ENCODE data around the gene ANG. TPM values are rescaled to one million over a fixed set of nuclear protein-coding genes. Genes with fewer than 3 reads are reported as not detected.

The ANG gene
- polyA plus RNA-seq, 3 donors, result 9.8 to 55.7 (median 31.4) TPM

GRCh38 chr14:20742132-20742531, 53.6 kb downstream of the ANG start:
- no peaks in the 10 kb centered on the region for H3K36me3 ChIP-seq (replicated peaks in 1 of 2; ENCODE audit: control insufficient read depth in 1 of 2, insufficient read depth in 2 of 2, low read length in 2 of 2)
- intact Hi-C loops (cut with micrococcal nuclease), result no loop called here
- no peaks in the 10 kb centered on the region for H4K20me1 ChIP-seq (ENCODE audit: insufficient read depth, low read length)
- Mint-ChIP-seq H3K9me3 (no peaks in the 10 kb centered on the region), H3K4me1 (peaks cover 3% of the 10 kb centered on the region), H3K36me3 (no peaks in the 10 kb centered on the region), H3K27ac (no peak overlapping the region), H3K27me3 (ENCODE audit: low read depth in 3 of 3) (peaks cover 0 to 3% (median 3%) of the 10 kb centered on the region in 3 donors), H3K4me3 (no peak overlapping the region)
- no peak overlapping the region for H2AFZ ChIP-seq (ENCODE audit: insufficient read depth, low read depth, low read length, poor library complexity, severe bottlenecking)
- no peaks in the 10 kb centered on the region for H3K27me3 ChIP-seq (ENCODE audit: control insufficient read depth in 2 of 2, insufficient read depth in 2 of 2, low read length in 2 of 2)
- H3K79me2 ChIP-seq (ENCODE audit: insufficient read depth, low read length), result no peaks in the 10 kb centered on the region
- H3K4me3 ChIP-seq (replicated peaks in 1 of 3; ENCODE audit: low read depth in 2 of 3, low read length in 3 of 3), result no peak overlapping the region
- H3K4me2 ChIP-seq (replicated peaks; ENCODE audit: extremely low read depth, low read length, poor library complexity, severe bottlenecking), result no peak overlapping the region
- WGBS (ENCODE audit: insufficient coverage), result no CpG with 5 or more reads among the region's 4 CpGs
- H3K9ac ChIP-seq (ENCODE audit: insufficient read depth, low read length, poor library complexity, severe bottlenecking), result no peak overlapping the region
- no peak for DNase-seq
- no peak overlapping the region for H3K27ac ChIP-seq (ENCODE audit: low read depth in 1 of 2, low read length in 2 of 2)
- peaks cover 0 to 4% of the 10 kb centered on the region in 2 donors for H3K4me1 ChIP-seq (ENCODE audit: control insufficient read depth in 1 of 2, insufficient read depth in 2 of 2, low read length in 2 of 2)
- TF ChIP-seq CTCF (IDR thresholded peaks at IDR 0.05), result no peak
- no peaks in the 10 kb centered on the region for H3K9me3 ChIP-seq (replicated peaks in 1 of 2; ENCODE audit: control insufficient read depth in 1 of 2, insufficient read depth in 1 of 2, low read length in 2 of 2)

- Mint-ChIP-seq H3K9me3 (no peaks in the 10 kb centered on the region), H3K36me3 (no peaks in the 10 kb centered on the region), H3K27ac (no peak overlapping the region), H3K4me1 (peaks cover 3% of the 10 kb centered on the region), H3K4me3 (no peak overlapping the region), H3K27me3 (ENCODE audit: low read depth in 3 of 3) (peaks cover 0 to 3% (median 3%) of the 10 kb centered on the region in 3 donors)
- TF ChIP-seq CTCF (IDR thresholded peaks at IDR 0.05), result no peak
- WGBS (ENCODE audit: insufficient coverage), result no CpG with 5 or more reads among the region's 2 CpGs
- no peaks in the 10 kb centered on the region for H3K9me3 ChIP-seq (replicated peaks in 1 of 2; ENCODE audit: control insufficient read depth in 1 of 2, insufficient read depth in 1 of 2, low read length in 2 of 2)
- H3K9ac ChIP-seq (ENCODE audit: insufficient read depth, low read length, poor library complexity, severe bottlenecking), result no peak overlapping the region
- no peak overlapping the region for H2AFZ ChIP-seq (ENCODE audit: insufficient read depth, low read depth, low read length, poor library complexity, severe bottlenecking)
- no peak for DNase-seq
- no peaks in the 10 kb centered on the region for H4K20me1 ChIP-seq (ENCODE audit: insufficient read depth, low read length)
- H3K4me2 ChIP-seq (replicated peaks; ENCODE audit: extremely low read depth, low read length, poor library complexity, severe bottlenecking), result no peak overlapping the region
- H3K4me1 ChIP-seq (ENCODE audit: control insufficient read depth in 1 of 2, insufficient read depth in 2 of 2, low read length in 2 of 2), result peaks cover 0 to 4% of the 10 kb centered on the region in 2 donors
- no peaks in the 10 kb centered on the region for H3K79me2 ChIP-seq (ENCODE audit: insufficient read depth, low read length)
- no peak overlapping the region for H3K4me3 ChIP-seq (replicated peaks in 1 of 3; ENCODE audit: low read depth in 2 of 3, low read length in 3 of 3)
- no peaks in the 10 kb centered on the region for H3K27me3 ChIP-seq (ENCODE audit: control insufficient read depth in 2 of 2, insufficient read depth in 2 of 2, low read length in 2 of 2)
- H3K36me3 ChIP-seq (replicated peaks in 1 of 2; ENCODE audit: control insufficient read depth in 1 of 2, insufficient read depth in 2 of 2, low read length in 2 of 2), result no peaks in the 10 kb centered on the region
- H3K27ac ChIP-seq (ENCODE audit: low read depth in 1 of 2, low read length in 2 of 2), result no peak overlapping the region
- intact Hi-C loops (cut with micrococcal nuclease), result no loop called here
Measured at GRCh38 chr14:20743556-20743955, 55.0 kb downstream of the ANG start.

Small RNA genes lying within 50 kb of the gene (small RNA-seq; reads per million reads assigned to genes)
- gene RF00019 (ENCODE audit: insufficient read length, low read depth), result not detected

Other genes with a start within 250 kb of the ANG start
- 100 to 1,000 TPM in 1 of 3 donors, 10 to 100 TPM in 2; 34.7 to 112 (median 40.0) TPM for gene OSGEP, start 234.0 kb upstream of the ANG start, polyA plus RNA-seq
- 100 to 1,000 TPM in 1 of 3 donors, 10 to 100 TPM in 2; 69.7 to 208 (median 85.4) TPM for gene APEX1, start 233.5 kb upstream of the ANG start, polyA plus RNA-seq
- gene PIP4P1, start 227.3 kb upstream of the ANG start, polyA plus RNA-seq, result 100 to 1,000 TPM in 1 of 3 donors, 10 to 100 TPM in 2; 19.4 to 106 (median 21.2) TPM
- 100 to 1,000 TPM in 1 of 3 donors, 10 to 100 TPM in 2; 63.2 to 112 (median 67.5) TPM for gene PNP, start 219.4 kb upstream of the ANG start, polyA plus RNA-seq
- gene RNASE10, start 183.2 kb upstream of the ANG start, polyA plus RNA-seq, result not detected
- gene RNASE9, start 127.7 kb upstream of the ANG start, polyA plus RNA-seq, result not detected
- not detected for gene RNASE11, start 100.8 kb upstream of the ANG start, polyA plus RNA-seq
- gene RNASE12, start 97.4 kb upstream of the ANG start, polyA plus RNA-seq, result not detected
- gene OR6S1, start 47.1 kb upstream of the ANG start, polyA plus RNA-seq, result not detected
- gene RNASE4, start 4.2 kb upstream of the ANG start, polyA plus RNA-seq, result 10 to 100 TPM; 18.5 to 85.8 (median 49.1) TPM
- gene EDDM3A, start 57.1 kb downstream of the ANG start, polyA plus RNA-seq, result not detected
- not detected for gene EDDM3B, start 79.6 kb downstream of the ANG start, polyA plus RNA-seq
- gene RNASE6, start 92.5 kb downstream of the ANG start, polyA plus RNA-seq, result 100 to 1,000 TPM; 150 to 353 (median 316) TPM
- 100 to 1,000 TPM in 1 of 3 donors, 10 to 100 TPM in 1, 1 to 10 TPM in 1; 2.1 to 191 (median 11.3) TPM for gene RNASE1, start 114.1 kb downstream of the ANG start, polyA plus RNA-seq
- 10 to 100 TPM in 1 of 3 donors, 1 to 10 TPM in 2; 5.1 to 13.8 (median 8.4) TPM for gene RNASE3, start 202.6 kb downstream of the ANG start, polyA plus RNA-seq

All from CD14-positive monocyte (primary cell).